Muscle layer of colon (tissue), 2 donors: ENCODE data around the gene PITX2.

Experiments used
- H3K27ac ChIP-seq: one replicate; pipeline ENCODE4 v1.7.0; 2013; ENCODE audit warnings: low read depth, mild to moderate bottlenecking, low read length, moderate library complexity
- H3K27me3 ChIP-seq, 2 donors: one replicate each; pipeline ENCODE4 v1.7.0; 2013; ENCODE audit warnings: low read length in 2 of 2, mild to moderate bottlenecking in 2 of 2; ENCODE audit not compliant: insufficient read depth in 2 of 2, control insufficient read depth in 1 of 2
- H3K36me3 ChIP-seq: one replicate; pipeline ENCODE4 v1.7.0; 2013; ENCODE audit warnings: mild to moderate bottlenecking, low read length; ENCODE audit not compliant: insufficient read depth
- H3K4me1 ChIP-seq: one replicate; pipeline ENCODE4 v1.7.0; 2013; ENCODE audit warnings: mild to moderate bottlenecking, low read length; ENCODE audit not compliant: insufficient read depth
- H3K4me3 ChIP-seq, 2 donors: one replicate each; pipeline ENCODE4 v1.7.0; 2013; ENCODE audit warnings: low read length in 2 of 2, low read depth in 1 of 2, mild to moderate bottlenecking in 1 of 2, moderate library complexity in 1 of 2
- H3K9ac ChIP-seq: one replicate; pipeline ENCODE4 v1.7.0; 2013; ENCODE audit warnings: low read length
- H3K9me3 ChIP-seq: one replicate; pipeline ENCODE4 v1.7.0; 2013; ENCODE audit warnings: mild to moderate bottlenecking, low read length
- donor health status: abdominal sarcoma.
- donor health status: Adenocarcinoma of cecum.

PITX2 gene

GRCh38 chr4:110613745-110614144 is 9.1 kb downstream of the PITX2 start:
- Histone ChIP-seq H3K27ac (no peak overlapping the region), H3K27me3 (peaks cover 65 to 89% of the 10 kb centered on the region in 2 donors), H3K4me1 (peaks cover 11% of the 10 kb centered on the region), H3K9ac (no peak overlapping the region), H3K4me3 (no peak overlapping the region), H3K36me3 (no peaks in the 10 kb centered on the region), H3K9me3 (peaks cover 7% of the 10 kb centered on the region)

GRCh38 chr4:110612631-110613269 is 10.1 kb downstream of the PITX2 start:
- H3K4me1 ChIP-seq: peaks cover 5% of the 10 kb centered on the region
- no peaks in the 10 kb centered on the region for H3K36me3 ChIP-seq
- peaks cover 7% of the 10 kb centered on the region for H3K9me3 ChIP-seq
- H3K9ac ChIP-seq: no peak overlapping the region
- H3K27ac ChIP-seq: no peak overlapping the region
- H3K27me3 ChIP-seq: peaks cover 55 to 83% of the 10 kb centered on the region in 2 donors
- H3K4me3 ChIP-seq: no peak overlapping the region

- H3K36me3 ChIP-seq: no peaks in the 10 kb centered on the region
- peaks cover 50 to 76% of the 10 kb centered on the region in 2 donors for H3K27me3 ChIP-seq
- peaks cover 5% of the 10 kb centered on the region for H3K4me1 ChIP-seq
- H3K4me3 ChIP-seq: no peak overlapping the region
- H3K27ac ChIP-seq: no peak overlapping the region
- peaks cover 7% of the 10 kb centered on the region for H3K9me3 ChIP-seq
- no peak overlapping the region for H3K9ac ChIP-seq
Observed at GRCh38 chr4:110611968-110612447, 10.9 kb downstream of the PITX2 start.

DNA sequence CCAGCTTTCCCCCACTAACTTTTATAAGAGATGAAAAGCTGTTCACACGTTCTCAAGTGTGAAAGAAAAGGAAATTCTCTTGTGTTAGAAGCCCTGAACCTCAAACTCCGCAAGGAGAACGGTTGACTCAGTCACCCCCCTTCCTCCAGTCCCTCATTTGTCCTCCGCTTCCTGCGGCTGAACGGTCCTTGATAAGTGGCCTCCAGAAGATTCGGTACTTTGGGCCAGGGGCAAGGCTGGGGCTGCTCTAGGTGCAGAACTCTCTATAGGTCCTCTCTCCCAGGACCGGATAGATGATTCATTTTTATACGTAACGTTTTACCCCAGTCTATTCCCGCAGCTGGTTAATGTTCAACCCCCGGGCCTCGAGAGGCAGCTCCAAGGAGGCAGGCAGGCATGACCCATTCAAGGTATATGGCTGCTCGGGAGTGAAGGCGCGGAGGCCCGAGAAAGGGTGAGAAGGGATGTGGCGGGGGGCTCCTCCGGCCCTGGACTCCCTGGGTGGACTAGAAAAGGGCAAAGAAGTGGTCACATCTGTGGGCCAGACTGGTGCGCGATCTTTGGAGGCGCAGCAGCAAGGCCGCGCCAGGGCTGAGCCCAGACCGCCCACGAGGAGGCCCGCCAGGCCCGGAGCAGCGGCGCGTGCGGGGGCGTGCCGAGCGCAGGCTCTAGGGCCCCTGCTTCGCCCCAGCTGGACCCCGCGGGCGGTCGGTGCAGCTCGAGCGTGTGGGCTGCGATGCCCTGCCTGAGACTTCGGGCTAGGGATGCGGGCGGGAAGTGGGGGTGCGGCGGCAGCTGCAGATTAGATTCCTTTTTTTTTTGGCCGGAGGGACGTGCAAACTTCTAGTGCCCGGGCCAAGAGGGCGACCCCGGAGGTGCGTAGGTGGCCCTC is 11.7 kb downstream of the PITX2 start:
- Histone ChIP-seq H3K4me3 (no peak overlapping the region), H3K36me3 (no peaks in the 10 kb centered on the region), H3K9ac (no peak overlapping the region), H3K27me3 (peaks cover 42 to 67% of the 10 kb centered on the region in 2 donors), H3K27ac (no peak overlapping the region), H3K4me1 (peaks cover 5% of the 10 kb centered on the region), H3K9me3 (peaks cover 2% of the 10 kb centered on the region)

- Histone ChIP-seq H3K4me1 (peaks cover 5% of the 10 kb centered on the region), H3K36me3 (no peaks in the 10 kb centered on the region), H3K4me3 (no peak overlapping the region), H3K9ac (no peak overlapping the region), H3K27me3 (peaks cover 36 to 61% of the 10 kb centered on the region in 2 donors), H3K27ac (no peak overlapping the region), H3K9me3 (no peaks in the 10 kb centered on the region)
Observed at GRCh38 chr4:110610620-110610939, 12.3 kb downstream of the PITX2 start.

- Histone ChIP-seq H3K4me1 (peaks cover 5% of the 10 kb centered on the region), H3K9ac (no peak overlapping the region), H3K36me3 (no peaks in the 10 kb centered on the region), H3K4me3 (no peak overlapping the region), H3K9me3 (no peaks in the 10 kb centered on the region), H3K27me3 (peaks cover 25 to 47% of the 10 kb centered on the region in 2 donors), H3K27ac (no peak overlapping the region)
Observed at GRCh38 chr4:110609044-110609750, 13.7 kb downstream of the PITX2 start.

DNA sequence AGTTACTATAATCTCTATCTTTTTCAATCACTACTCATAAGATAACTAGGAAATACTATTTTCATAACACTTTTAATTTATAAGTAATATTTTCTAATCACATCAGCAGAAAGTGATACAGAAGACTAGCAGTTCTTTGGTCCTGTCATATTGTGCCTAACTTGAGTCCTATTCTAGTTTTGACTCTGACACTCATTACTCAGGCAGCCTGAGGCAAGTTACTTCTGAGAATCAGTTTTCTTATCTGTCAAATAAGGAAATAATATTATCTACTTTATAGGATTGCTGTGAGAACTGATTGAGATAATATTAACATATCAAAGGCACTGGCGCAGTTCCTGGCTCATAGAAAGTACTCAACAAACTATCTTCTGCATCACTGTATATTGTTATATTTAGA is 17.8 kb downstream of the PITX2 start:
- Histone ChIP-seq H3K4me1 (no peaks in the 10 kb centered on the region), H3K9ac (no peak overlapping the region), H3K27me3 (peaks cover 0 to 10% of the 10 kb centered on the region in 2 donors), H3K36me3 (no peaks in the 10 kb centered on the region), H3K4me3 (no peak overlapping the region), H3K27ac (no peak overlapping the region), H3K9me3 (no peaks in the 10 kb centered on the region)

GRCh38 chr4:110602061-110602460 is 20.8 kb downstream of the PITX2 start:
- H3K36me3 ChIP-seq: no peaks in the 10 kb centered on the region
- no peak overlapping the region for H3K27ac ChIP-seq
- no peak overlapping the region for H3K9ac ChIP-seq
- H3K4me1 ChIP-seq: no peaks in the 10 kb centered on the region
- no peaks in the 10 kb centered on the region for H3K9me3 ChIP-seq
- H3K27me3 ChIP-seq: no peaks in the 10 kb centered on the region
- H3K4me3 ChIP-seq: no peak overlapping the region

- Histone ChIP-seq H3K36me3 (no peaks in the 10 kb centered on the region), H3K9me3 (no peaks in the 10 kb centered on the region), H3K27ac (no peak overlapping the region), H3K27me3 (no peaks in the 10 kb centered on the region), H3K4me1 (no peaks in the 10 kb centered on the region), H3K9ac (no peak overlapping the region), H3K4me3 (no peak overlapping the region)
Observed at GRCh38 chr4:110597582-110597981, 25.3 kb downstream of the PITX2 start.

- Histone ChIP-seq H3K27ac (no peak overlapping the region), H3K9me3 (no peaks in the 10 kb centered on the region), H3K36me3 (no peaks in the 10 kb centered on the region), H3K9ac (no peak overlapping the region), H3K27me3 (no peaks in the 10 kb centered on the region), H3K4me1 (no peaks in the 10 kb centered on the region), H3K4me3 (no peak overlapping the region)
Observed at GRCh38 chr4:110596431-110596830, 26.4 kb downstream of the PITX2 start.

GRCh38 chr4:110595583-110595982 is 27.3 kb downstream of the PITX2 start:
- Histone ChIP-seq H3K9ac (no peak overlapping the region), H3K27ac (no peak overlapping the region), H3K9me3 (no peaks in the 10 kb centered on the region), H3K4me1 (no peaks in the 10 kb centered on the region), H3K27me3 (no peaks in the 10 kb centered on the region), H3K36me3 (no peaks in the 10 kb centered on the region), H3K4me3 (no peak overlapping the region)
